Fibroblast of villous mesenchyme (primary cell): ENCODE measurements around the gene NOTCH4. TPM values are rescaled to one million over a fixed set of nuclear protein-coding genes. Genes with fewer than 3 reads are reported as not detected.
A peak's percentile ranks its signal among the peaks of the same experiment; 100 is the strongest.
"Not testable (repeated sequence)": the region's sequence is repeated elsewhere in the genome, so short reads cannot be mapped to it uniquely, and the experiment has no call there.

Source experiments
- DNase-seq: peaks from one replicate; pipeline ENCODE4 v3.0.0-alpha.2; 2010; ENCODE audit warnings: low read depth
- H3K4me3 ChIP-seq: 2 replicates; pipeline ENCODE4 v1.5.1; 2011; ENCODE audit warnings: low read depth, mild to moderate bottlenecking, low read length
- CTCF ChIP-seq: IDR thresholded peaks from 2 replicates; pipeline ENCODE4 v1.5.1; 2012; ENCODE audit warnings: low read depth, mild to moderate bottlenecking, low read length; ENCODE audit not compliant: insufficient read depth
- total RNA-seq: library from RNA; depleted of rRNA; stranded (reverse); fragments of >200 nt; gene quantifications from 2 replicates; pipeline ENCODE4 v1.2.3, GENCODE V29; 2012

The NOTCH4 gene
- 1.3 and 1.6 TPM in 2 replicates for total RNA-seq

GRCh38 chr6:32223258-32224235, at the start of gene NOTCH4:
TSS of gene NOTCH4 (minus strand) at chr6:32224067. CDS start at chr6:32223928, 139 bp downstream.
- H3K4me3 ChIP-seq, result no peak within 1 kb of the TSS
- DNase-seq, result no peak
- TF ChIP-seq CTCF, result no peak

DNA sequence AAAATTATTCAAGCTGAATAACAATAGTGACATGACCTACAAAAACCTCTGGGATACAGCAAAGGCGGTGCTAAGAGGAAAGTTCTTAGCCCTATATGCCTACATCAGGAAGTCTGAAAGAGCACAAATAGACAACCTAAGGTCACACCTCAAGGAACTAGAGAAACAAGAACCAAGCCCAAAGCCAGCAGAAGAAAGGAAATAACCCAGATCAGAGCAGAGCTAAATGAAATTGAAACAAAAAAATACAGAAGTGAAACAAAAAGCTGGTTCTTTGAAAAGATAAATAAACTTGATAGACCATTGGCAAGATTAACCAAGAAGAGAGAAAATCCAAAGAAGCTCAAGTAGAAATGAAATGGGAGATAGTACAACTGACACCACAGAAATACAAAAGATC, 47.6 kb upstream of the NOTCH4 start:
- DNase-seq, result no peak
- no peak overlapping the region for H3K4me3 ChIP-seq
- TF ChIP-seq CTCF, result no peak

- not testable (repeated sequence) for DNase-seq, H3K4me3 ChIP-seq
Measured at GRCh38 chr6:32268459-32268858, 44.6 kb upstream of the NOTCH4 start.

- DNase-seq, result no peak
- H3K4me3 ChIP-seq, result no peak overlapping the region
- TF ChIP-seq CTCF, result no peak
Measured at GRCh38 chr6:32267035-32267434, 43.2 kb upstream of the NOTCH4 start.

DNA sequence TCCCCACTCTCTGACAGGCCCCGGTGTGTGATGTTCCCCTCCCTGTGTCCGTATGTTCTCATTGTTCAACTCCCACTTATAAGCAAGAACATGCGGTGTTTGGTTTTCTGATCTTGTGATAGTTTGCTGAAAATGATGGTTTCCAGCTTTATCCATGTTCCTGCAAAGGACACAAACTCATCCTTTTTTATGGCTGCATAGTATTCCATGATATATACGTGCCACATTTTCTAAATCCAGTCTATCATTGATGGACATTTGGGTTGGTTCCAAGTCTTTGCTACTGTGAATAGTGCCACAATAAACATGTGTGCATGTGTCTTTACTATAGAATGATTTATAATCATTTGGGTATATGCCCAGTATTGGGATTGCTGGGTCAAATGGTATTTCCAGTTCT, 33.4 kb upstream of the NOTCH4 start:
- not testable (repeated sequence) for H3K4me3 ChIP-seq, DNase-seq

DNA sequence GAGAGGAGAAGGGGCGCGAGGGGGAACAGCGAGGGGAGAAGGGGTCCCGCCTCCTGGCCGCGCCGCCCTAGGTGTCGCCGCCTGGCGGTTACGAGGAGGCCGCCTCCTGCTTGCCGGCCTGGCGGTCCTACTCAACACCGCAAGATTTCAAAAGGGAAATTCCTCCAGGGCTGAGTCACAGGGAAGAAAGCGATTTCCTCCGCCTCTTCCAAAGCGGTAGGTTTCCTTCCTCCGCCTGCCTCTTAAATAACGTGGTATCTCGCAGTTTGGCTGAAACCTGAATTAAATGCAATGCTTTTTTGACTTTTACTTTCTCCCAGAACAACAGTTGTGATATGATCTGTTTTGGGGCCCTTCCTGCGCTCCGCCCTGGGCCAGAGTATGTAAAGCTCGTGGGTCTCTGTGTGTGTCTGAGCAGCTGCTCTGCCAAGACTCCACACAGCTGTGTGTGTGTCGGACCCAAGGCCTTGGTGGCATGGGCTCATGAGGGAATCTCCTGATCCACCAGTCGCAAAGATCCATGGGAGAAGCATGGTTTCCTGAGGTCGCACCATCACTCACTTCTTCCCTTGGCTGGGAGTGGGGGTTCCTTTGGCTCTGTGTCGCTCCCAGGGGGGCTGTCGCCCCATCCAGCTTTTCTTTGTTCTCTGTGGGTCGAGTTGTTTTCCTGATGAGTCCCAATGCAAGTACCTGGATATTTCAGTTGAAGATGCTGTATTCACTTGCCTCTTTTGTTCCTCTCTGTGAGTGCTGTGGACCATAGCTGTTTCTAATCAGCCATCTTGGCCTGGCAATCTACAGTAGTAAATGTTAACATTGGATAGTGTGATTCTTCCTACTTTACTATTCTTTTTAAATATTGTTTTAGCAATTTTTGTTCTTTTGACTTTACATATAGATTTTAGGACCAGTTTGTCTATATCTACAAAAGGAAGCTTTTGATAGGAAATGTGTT, 31.6 kb upstream of the NOTCH4 start:
- peak; percentile 89 for DNase-seq
- peak; percentile 16 for TF ChIP-seq CTCF
- peak overlapping the region; percentile 53 for H3K4me3 ChIP-seq

- H3K4me3 ChIP-seq, result peak overlapping the region; percentile 53
- TF ChIP-seq CTCF, result no peak
- no peak for DNase-seq
Measured at GRCh38 chr6:32254761-32255198, 30.9 kb upstream of the NOTCH4 start.
